Lung (tissue), 12 donors: Measurements from ENCODE around the gene GCDH. TPM values are rescaled to one million over a fixed set of nuclear protein-coding genes. Genes with fewer than 3 reads are reported as not detected.

Experiments
- ATAC-seq: fragments of 200-7000 bp; cut with Tn5 transposase; one replicate; pipeline ENCODE4 v1.9.1; 2020; ENCODE audit warnings: moderate number of reproducible peaks; ENCODE audit not compliant: insufficient read depth, low FRiP score
- DNase-seq, 3 donors: peaks; one replicate each; pipeline ENCODE4 v3.0.0-alpha.2; 2013 to 2017
- H3K27ac ChIP-seq, 2 donors: one replicate each; pipeline ENCODE4 v1.5.1; 2013; ENCODE audit warnings: mild to moderate bottlenecking in 2 of 2, moderate library complexity in 2 of 2, control low read depth in 1 of 2, inconsistent platforms in 1 of 2, low read depth in 1 of 2, low read length in 1 of 2
- H3K27me3 ChIP-seq, 3 donors: one replicate each; pipeline ENCODE4 v1.5.1; 2013; ENCODE audit warnings: low read length in 2 of 3; ENCODE audit not compliant: control insufficient read depth in 3 of 3, insufficient read depth in 3 of 3
- H3K36me3 ChIP-seq, 4 donors: one replicate each; pipeline ENCODE4 v1.5.1; 2013; ENCODE audit warnings: low read length in 4 of 4, mild to moderate bottlenecking in 1 of 4, moderate library complexity in 1 of 4; ENCODE audit not compliant: control insufficient read depth in 4 of 4, insufficient read depth in 4 of 4
- H3K4me1 ChIP-seq, 5 donors: one replicate each; pipeline ENCODE4 v1.5.1; 2013; ENCODE audit warnings: low read length in 5 of 5, mild to moderate bottlenecking in 2 of 5, moderate library complexity in 1 of 5; ENCODE audit not compliant: control insufficient read depth in 5 of 5, insufficient read depth in 5 of 5
- H3K4me3 ChIP-seq: one replicate; pipeline ENCODE4 v1.5.1; 2013; ENCODE audit warnings: mild to moderate bottlenecking, control low read depth, moderate library complexity
- H3K9ac ChIP-seq, 2 donors: one replicate each; pipeline ENCODE4 v1.5.1; 2013; ENCODE audit warnings: low read length in 2 of 2, control low read depth in 1 of 2; ENCODE audit not compliant: insufficient read depth in 1 of 2
- H3K9me3 ChIP-seq, 4 donors: one replicate each; pipeline ENCODE4 v1.5.1; 2013; ENCODE audit warnings: low read length in 3 of 4, mild to moderate bottlenecking in 1 of 4, moderate library complexity in 1 of 4; ENCODE audit not compliant: control insufficient read depth in 4 of 4, insufficient read depth in 3 of 4
- WGBS, 2 donors: extraction: QIAGEN DNeasy Blood & Tissue Kit; methylation state at CpG; one replicate each; pipeline ENCODE4 v1.1.7; 2013; 5-methylcytosine and 5-hydroxymethylcytosine counted together
- polyA plus RNA-seq, 2 donors: library from polyadenylated mRNA; stranded (reverse); fragments of 200-250 nt; gene quantifications; one replicate each; pipeline ENCODE4 v1.2.1, GENCODE V29; 2013
- total RNA-seq, 2 donors: library from RNA; depleted of rRNA in 1 of 2; stranded (reverse); fragments of >200 nt in 1 of 2; gene quantifications; one replicate each; pipeline ENCODE4 v1.2.1, GENCODE V29; 2014 to 2021
- TF ChIP-seq, protein P1 (sequence below): IDR thresholded peaks from 2 replicates; pipeline ENCODE4 v1.5.1; 2012; ENCODE audit warnings: mild to moderate bottlenecking; ENCODE audit errors: control extremely low read depth, extremely low read depth
- donor health status: control.
- donor health status: control.
- donor health status: Bipolar disorder and iron deficiency.
- donor health status: healthy.
- donor health status: DM: yes; HTN: yes; CAD: no.

The GCDH gene
- total and polyA plus RNA-seq, 4 donors, result 15.6 to 33.8 (median 27.7) TPM

DNA sequence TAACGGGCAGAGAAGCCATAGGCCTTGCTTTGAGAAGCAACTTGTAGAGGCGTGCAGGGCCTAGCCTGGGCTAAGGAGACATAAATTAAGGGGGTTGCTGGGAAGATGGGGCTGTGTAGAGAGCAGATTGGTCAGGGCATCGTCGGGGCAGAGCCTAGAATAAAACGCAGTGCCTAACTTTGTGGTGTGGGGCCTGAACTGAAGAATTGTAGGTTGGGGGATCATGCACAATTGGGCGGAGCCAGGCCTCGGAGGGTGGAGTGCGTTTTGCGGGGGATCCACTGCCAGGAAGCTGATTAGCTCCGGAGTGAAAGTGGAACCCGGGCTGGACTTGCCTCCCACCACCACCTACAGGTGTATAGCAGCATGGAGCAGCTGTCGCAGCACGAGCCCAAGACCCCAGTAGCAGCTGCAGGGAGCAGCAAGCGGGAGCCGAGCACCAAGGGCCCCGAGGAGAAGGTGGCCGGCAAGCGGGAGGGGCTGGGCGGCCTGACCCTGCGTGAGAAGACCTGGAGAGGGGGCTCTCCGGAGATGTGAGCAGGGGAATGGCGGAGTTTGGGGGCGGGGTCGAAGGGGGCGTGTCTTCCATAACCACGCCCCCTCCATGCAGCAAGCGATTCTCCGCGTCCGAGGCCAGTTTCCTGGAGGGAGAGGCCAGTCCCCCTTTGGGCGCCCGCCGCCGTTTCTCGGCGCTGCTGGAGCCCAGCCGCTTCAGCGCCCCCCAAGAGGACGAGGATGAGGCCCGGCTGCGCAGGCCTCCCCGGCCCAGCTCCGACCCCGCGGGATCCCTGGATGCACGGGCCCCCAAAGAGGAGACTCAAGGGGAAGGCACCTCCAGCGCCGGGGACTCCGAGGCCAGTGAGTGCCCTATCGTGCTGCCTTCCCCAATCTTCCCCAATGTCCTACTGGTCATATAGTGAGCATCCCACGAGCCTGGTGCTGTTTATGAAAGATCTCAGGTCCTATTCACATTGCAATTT is 23.6 kb upstream of the GCDH start:
- TF ChIP-seq, protein P1, sequence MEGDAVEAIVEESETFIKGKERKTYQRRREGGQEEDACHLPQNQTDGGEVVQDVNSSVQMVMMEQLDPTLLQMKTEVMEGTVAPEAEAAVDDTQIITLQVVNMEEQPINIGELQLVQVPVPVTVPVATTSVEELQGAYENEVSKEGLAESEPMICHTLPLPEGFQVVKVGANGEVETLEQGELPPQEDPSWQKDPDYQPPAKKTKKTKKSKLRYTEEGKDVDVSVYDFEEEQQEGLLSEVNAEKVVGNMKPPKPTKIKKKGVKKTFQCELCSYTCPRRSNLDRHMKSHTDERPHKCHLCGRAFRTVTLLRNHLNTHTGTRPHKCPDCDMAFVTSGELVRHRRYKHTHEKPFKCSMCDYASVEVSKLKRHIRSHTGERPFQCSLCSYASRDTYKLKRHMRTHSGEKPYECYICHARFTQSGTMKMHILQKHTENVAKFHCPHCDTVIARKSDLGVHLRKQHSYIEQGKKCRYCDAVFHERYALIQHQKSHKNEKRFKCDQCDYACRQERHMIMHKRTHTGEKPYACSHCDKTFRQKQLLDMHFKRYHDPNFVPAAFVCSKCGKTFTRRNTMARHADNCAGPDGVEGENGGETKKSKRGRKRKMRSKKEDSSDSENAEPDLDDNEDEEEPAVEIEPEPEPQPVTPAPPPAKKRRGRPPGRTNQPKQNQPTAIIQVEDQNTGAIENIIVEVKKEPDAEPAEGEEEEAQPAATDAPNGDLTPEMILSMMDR, result no peak
- Histone ChIP-seq H3K9ac (peak overlapping the region in 1 of 2 donors; percentile 21), H3K4me1 (peaks cover 0 to 9% (median 0%) of the 10 kb centered on the region in 5 donors), H3K27me3 (no peaks in the 10 kb centered on the region), H3K27ac (no peak overlapping the region), H3K4me3 (no peak overlapping the region), H3K36me3 (no peaks in the 10 kb centered on the region), H3K9me3 (peaks cover 0 to 1% (median 0%) of the 10 kb centered on the region in 4 donors)
- 5 to 9% methylated on average over 49 to 51 of the region's 51 CpGs for WGBS, 2 donors
- no peak for ATAC-seq
- peak; percentile 85 to 87 (median 86) for DNase-seq

DNA sequence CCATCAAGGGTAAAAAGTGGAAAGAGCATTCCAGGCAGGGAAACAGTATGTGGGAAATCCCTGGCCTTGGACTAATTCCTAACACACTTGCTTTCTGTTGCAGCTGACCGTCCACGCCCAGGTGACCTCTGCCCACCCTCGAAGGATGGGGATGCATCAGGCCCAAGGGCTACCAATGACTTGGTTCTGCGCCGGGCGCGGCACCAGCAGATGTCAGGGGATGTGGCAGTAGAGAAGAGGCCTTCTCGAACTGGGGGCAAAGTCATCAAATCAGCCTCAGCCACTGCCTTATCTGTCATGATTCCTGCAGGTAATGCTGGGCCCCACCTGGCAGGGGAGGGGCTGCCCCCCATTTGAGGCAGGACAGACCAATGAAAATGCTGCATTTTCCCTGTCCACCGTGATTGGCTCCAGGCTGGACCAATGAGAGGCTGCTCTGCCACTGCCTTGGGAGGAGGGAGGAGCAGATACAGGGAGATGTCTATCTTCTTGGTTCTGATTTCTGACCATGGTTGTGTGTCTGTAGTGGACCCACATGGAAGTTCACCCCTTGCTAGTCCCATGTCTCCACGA is 22.3 kb upstream of the GCDH start:
- ATAC-seq (no peak), DNase-seq (no peak)
- TF ChIP-seq, protein P1, result no peak
- WGBS, 2 donors, result 95 to 99% methylated on average over 10 of the region's 10 CpGs
- no peak overlapping the region for H3K27ac ChIP-seq
- H3K4me1 ChIP-seq, result peaks cover 0 to 11% (median 0%) of the 10 kb centered on the region in 5 donors
- no peaks in the 10 kb centered on the region for H3K36me3 ChIP-seq
- no peaks in the 10 kb centered on the region for H3K27me3 ChIP-seq
- no peak overlapping the region for H3K9ac ChIP-seq
- peaks cover 0 to 5% (median 0%) of the 10 kb centered on the region in 4 donors for H3K9me3 ChIP-seq
- H3K4me3 ChIP-seq, result no peak overlapping the region

DNA sequence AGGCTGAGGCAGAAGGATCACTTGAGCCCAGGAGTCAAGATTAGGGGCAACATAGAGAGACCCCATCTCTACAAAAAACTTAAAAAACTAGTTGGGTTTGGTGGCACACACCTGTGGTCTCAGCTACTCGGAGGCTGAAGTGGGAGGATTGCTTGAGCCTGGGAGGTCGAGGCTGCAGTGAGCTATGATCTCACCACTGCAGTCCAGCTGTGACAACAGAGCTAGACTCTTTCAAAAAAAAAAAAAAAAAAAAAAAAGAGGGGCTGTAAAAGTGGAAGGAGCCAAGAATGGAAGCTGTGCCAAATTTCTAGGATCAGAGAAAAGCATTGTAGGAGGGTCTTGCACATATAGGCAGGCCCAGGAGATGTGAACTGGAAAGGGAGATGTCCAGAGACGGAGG is 19.3 kb upstream of the GCDH start:
- WGBS, 2 donors, result 80 to 89% methylated on average over 3 of the region's 3 CpGs
- peaks cover 0 to 13% (median 0%) of the 10 kb centered on the region in 4 donors for H3K36me3 ChIP-seq
- no peaks in the 10 kb centered on the region for H3K27me3 ChIP-seq
- TF ChIP-seq, protein P1, result no peak
- no peak overlapping the region for H3K4me3 ChIP-seq
- no peak overlapping the region for H3K9ac ChIP-seq
- H3K4me1 ChIP-seq, result peaks cover 0 to 13% (median 0%) of the 10 kb centered on the region in 5 donors
- no peak for ATAC-seq
- H3K27ac ChIP-seq, result no peak overlapping the region
- no peak for DNase-seq
- H3K9me3 ChIP-seq, result peaks cover 0 to 3% (median 0%) of the 10 kb centered on the region in 4 donors
